SHP77 treated with DMSO at 0.1 percent for 48 hours (cell line): ENCODE data around the gene SGSH.

Source experiments
- DNase-seq: peaks from one replicate; lab custom pipeline; 2025; lab: John Stamatoyannopoulos, UW

SGSH gene

GRCh38 chr17:80183581-80184422 lies 36.3 kb downstream of the SGSH start:
- DNase-seq: no peak

DNA sequence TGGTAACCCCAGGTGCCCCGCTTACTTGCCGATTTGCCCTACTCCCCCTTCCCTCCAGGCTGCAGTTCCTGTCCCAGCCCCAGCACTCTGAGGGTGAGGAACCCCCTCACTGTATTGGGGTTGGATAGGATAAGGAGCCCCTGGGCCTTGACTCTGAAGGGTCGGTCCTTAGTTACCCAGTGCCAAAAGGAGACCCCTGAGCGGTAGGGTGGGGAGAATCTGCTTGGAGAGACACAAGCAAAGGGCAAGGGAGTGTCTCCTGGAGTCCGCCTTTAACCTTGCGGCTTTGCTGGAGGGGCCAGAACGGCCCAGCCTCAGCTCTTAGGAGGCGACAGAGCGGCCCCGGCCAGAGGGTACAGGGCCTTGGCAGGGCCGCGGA lies 37.3 kb downstream of the SGSH start:
- DNase-seq: no peak

- no peak for DNase-seq
Measured at GRCh38 chr17:80182118-80182844, 37.9 kb downstream of the SGSH start.

DNA sequence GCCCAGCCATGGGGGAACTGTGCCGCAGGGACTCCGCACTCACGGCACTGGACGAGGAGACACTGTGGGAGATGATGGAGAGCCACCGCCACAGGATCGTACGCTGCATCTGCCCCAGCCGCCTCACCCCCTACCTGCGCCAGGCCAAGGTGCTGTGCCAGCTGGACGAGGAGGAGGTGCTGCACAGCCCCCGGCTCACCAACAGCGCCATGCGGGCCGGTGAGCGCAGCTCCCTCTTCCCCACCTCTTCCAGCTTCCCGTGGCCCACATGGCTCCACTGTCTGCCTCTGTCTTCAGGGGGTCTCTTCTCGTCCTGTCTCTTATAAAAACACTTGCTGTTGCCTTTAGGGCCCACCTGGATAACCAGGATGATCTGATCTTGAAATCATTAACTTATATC lies 38.7 kb downstream of the SGSH start:
- DNase-seq: no peak

- DNase-seq: no peak
Measured at GRCh38 chr17:80180192-80180591, 39.9 kb downstream of the SGSH start.

DNA sequence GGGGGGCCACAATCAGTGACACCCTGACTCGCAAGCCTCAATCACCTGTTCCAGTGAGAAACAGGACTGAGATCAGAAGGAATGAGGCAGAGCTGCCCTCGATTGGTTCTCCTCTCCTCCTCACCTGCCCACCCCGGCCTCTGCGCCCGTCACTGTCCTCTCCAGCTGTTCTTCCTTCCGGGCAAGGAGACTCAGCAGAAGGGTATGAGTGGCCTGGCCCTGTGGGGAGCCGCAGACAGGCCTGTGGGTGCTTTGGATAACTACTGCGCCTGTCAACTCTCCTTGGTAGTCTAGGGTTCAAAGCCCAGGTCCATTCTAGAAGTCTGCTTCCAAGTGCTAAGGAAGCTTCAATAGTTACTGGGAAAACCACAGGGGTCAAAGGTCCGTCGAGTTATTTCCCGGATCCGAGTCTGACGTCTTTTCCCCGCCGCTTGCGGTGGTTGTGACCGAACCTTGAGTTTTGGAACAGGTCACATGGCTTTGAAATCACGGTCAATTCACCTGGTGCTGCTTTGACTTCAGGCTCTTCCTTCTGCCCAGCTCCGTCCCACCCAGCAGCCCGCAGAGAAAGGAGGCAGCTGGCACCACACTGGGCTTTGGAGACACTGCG lies 42.0 kb downstream of the SGSH start:
- DNase-seq: no peak

GRCh38 chr17:80176757-80177156 lies 43.4 kb downstream of the SGSH start:
- no peak for DNase-seq

GRCh38 chr17:80173916-80174315 lies 46.2 kb downstream of the SGSH start:
- DNase-seq: no peak

DNA sequence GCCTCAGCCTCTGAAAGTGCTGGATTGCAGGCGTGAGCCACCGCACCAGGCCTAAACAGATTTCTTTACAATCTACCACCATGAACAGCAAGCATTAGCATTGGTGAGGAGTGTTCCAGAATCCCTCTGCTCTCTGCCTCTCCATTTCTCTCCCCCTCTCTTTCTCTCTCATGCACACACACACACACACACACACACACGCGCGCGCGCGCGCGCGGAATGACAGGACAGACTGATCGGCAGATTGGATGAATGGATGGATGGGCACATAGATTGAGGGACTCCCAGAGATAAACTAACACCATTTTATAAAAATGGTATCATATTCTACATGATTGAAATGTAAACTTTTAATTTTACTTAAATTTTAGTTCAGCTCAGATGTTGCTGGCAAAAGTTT lies 47.0 kb downstream of the SGSH start:
- no peak for DNase-seq

DNA sequence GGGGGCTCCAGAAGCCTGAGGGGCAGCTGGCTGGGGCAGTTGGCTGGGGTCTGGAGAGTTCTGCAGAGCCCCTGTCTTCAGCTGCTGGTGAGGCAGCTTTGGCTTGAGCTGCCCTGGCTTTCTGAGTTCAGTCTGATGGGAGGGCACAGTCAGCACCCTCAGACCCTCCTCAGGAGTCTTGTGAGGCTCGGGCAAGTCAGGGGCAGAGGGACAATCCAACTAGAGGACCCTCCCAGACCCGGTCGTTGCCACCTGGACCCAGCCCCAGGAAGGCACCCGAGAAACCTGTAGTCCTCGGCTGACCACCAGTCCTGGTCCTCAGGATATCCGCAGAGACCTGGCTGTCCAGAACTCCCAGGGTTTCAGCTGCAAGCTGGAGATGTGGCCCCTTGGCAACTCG lies 48.5 kb downstream of the SGSH start:
- DNase-seq: no peak

DNA sequence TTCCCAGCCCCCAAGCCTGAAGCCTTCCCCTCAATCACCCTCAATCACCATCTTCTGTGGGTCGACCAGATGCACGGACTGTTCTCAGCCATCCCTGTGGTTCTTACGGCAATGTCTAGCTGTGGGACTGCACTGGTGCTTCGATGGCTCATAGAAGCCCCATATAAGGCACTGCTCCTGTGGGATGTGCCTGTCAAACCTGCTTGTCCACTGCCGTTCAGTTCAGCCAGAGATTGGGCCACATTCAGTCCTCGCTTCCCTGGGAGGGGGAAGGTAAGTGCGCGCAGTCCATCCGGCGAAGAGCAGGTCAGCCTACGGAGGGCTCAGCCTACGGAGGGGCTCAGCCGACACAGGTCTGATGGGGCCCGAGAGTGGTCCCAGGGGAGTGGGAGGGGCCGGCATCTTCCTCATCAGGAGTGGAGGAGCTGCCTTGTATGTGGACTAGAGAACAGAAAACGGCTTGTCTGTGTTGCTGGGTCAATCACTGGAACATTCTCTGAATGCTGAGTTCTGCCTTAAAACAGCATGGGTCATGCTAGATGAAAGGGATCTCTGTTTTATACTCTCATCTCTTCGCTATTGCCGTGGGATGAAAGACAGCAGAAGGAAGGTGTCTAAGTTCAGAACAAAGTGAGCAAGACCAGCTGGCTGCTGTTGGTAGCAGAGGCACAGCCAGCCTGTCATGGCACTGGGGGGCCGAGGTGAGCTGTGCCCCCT lies 50.2 kb downstream of the SGSH start, which contains the start of gene CARD14:
Gene CARD14 (plus strand): TSS at position 247 of the 717 bp plus-strand sequence. CDS start 11,409 bp downstream, outside the sequence.
- no peak for DNase-seq

DNA sequence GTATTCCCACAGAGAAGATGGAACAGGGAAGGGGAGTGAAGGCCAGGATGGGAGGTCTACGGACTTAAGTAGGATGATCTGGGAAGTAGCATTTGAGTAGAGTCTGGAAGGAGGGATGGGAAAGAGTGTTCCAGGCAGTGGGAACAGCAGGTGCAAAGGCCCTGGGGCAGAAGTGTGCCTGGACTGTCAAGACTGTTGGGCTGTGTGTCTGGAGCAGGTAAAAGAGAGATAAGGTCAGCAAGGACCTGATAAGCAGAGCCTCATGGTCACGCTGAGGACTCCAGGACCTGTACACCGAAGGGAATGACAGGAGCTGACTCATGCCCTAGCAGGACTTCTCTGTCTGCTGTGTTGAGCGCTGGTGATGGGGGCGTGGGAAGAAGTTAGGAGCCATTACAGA lies 51.0 kb downstream of the SGSH start:
- DNase-seq: no peak

DNA sequence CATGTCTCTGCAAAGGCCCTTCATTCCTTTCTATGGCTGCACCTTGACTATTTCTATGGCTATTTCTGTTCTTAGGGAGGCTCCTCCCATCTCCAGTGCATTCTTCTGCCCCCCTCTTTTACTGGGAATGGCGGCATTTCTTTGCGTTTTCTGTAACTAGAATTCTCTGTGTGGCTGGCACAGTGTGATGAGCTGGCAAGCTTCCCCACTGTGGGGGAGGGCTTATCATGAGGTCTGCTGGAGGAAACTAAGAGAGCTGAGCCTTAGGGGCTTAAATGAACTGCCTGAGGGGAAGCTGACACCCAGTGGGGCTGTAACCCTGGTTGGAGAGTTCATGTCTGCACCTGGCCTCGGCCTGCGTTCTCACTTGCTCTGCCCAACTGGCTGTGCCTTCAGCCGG lies 51.8 kb downstream of the SGSH start:
- no peak for DNase-seq

DNA sequence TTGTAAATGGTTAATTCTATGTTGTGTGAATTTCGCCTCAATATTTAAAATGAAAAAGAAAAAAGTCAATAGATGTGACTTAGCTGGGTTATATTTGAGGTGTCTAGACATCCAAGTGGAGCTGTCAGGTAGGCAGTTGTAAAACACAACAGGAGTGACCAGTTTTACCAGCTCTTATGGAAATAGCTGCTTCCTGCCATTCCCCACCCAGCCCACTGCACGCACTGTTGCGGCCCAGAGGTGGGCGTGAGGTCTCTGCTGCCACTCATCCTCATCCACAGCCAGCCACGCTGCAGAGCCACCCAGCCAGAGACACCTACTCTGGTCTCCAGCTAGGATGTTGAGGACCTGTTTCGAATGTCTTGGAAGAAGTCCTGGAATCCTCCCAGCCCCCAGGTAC lies 53.7 kb downstream of the SGSH start:
- no peak for DNase-seq

DNA sequence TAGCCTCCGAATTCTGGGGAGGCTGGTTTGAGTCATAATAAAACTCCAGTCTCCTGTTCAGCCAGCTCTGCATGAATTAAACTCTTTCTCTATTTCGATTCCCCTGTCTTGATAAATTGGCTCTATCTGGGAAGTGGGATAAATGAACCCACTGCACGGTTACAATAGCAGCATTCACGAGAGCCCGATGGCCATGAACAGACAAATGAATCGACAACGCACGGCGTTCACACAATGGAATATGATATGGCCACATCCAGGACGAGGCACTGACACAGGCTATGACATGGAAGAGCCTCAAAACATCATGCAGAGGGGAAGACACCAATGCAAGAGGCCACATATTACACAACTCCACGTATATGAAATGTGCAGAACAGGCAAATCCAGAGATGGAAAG lies 55.9 kb downstream of the SGSH start:
- no peak for DNase-seq

- DNase-seq: no peak
Measured at GRCh38 chr17:80163336-80163735, 56.8 kb downstream of the SGSH start.

DNA sequence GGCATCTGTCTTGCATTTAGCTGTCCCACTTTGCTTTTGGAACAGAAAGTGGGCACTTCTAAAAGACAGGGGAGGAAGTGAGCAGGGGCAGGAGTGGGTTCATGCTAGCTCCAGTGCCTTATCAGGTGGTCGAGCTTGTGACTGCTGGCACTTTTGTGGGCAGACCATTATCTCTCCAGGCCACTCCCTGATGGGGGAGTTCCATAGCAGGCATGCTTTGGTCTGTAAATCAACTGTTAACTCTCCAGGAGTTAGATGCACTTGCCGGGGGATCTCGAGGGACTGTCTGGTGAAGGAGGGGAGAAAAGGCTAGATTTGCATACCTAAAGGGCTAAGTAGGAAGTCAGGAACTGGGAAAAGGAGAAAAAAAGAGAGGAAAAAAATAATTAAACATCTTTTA lies 59.6 kb downstream of the SGSH start:
- DNase-seq: no peak
